K562 (cell line): ENCODE data around the gene RSRP1. TPM values are rescaled to one million over a fixed set of nuclear protein-coding genes. Genes with fewer than 3 reads are reported as not detected.

Experiments
- BDP1 ChIP-seq: IDR thresholded peaks from 3 replicates; pipeline ENCODE4 v1.6.1; 2011; ENCODE audit not compliant: insufficient read length, insufficient read depth
- DNMT1 ChIP-seq: fragments of 450-650 bp; IDR thresholded peaks from 2 replicates; pipeline ENCODE4 v1.6.1; 2016; ENCODE audit warnings: antibody characterized with exemption, mild to moderate bottlenecking
- FOXA3 ChIP-seq, 2 experiments: fragments of 450-650 bp in 1 of 2; sonication (generic) in 1 of 2; formaldehyde crosslinking; IDR thresholded peaks in 1 of 2; conservative IDR thresholded peaks in 1 of 2; 2 replicates each; pipeline versions ENCODE4 v1.4.0 to v1.8.0; 2020 to 2022; ENCODE audit warnings: mild to moderate bottlenecking in 2 of 2, missing genetic modification reagents in 1 of 2
- FOXM1 ChIP-seq, 2 experiments: fragments of 450-650 bp in 1 of 2; sonication (generic) in 1 of 2; formaldehyde crosslinking in 1 of 2; IDR thresholded peaks; 2 replicates each; pipeline versions ENCODE4 v1.6.1 to v1.9.0; 2017 to 2022; ENCODE audit warnings: low read depth in 2 of 2, mild to moderate bottlenecking in 2 of 2, missing genetic modification reagents in 1 of 2, moderate library complexity in 1 of 2
- HCFC1 ChIP-seq: IDR thresholded peaks from 2 replicates; pipeline ENCODE4 v1.6.1; 2012; ENCODE audit warnings: low read depth, low read length, improper control_type of control experiment
- MEF2D ChIP-seq: conservative IDR thresholded peaks from 2 replicates; pipeline ENCODE4 v1.6.1; 2016; ENCODE audit warnings: low read depth, missing genetic modification characterization, missing compliant biosample characterization
- MTA2 ChIP-seq: fragments of 450-650 bp; IDR thresholded peaks from 2 replicates; pipeline ENCODE4 v1.6.1; 2016; ENCODE audit warnings: low read depth
- MXI1 ChIP-seq: IDR thresholded peaks from 2 replicates; pipeline ENCODE4 v1.6.1; 2011; ENCODE audit warnings: low read depth, mild to moderate bottlenecking, improper control_type of control experiment, low read length
- NCOA2 ChIP-seq, 2 experiments: fragments of 450-650 bp; IDR thresholded peaks; 2 replicates each; pipeline ENCODE4 v1.6.1; 2018; ENCODE audit warnings: mild to moderate bottlenecking in 2 of 2, moderate library complexity in 1 of 2; ENCODE audit not compliant: partially characterized antibody in 2 of 2
- PCBP1 ChIP-seq: fragments of 200-400 bp; formaldehyde crosslinking; IDR thresholded peaks from 2 replicates; pipeline ENCODE4 v1.6.1; 2018; ENCODE audit warnings: mild to moderate bottlenecking, low read depth, low read length; ENCODE audit not compliant: poor library complexity, severe bottlenecking
- PPARD ChIP-seq: fragments of 250-450 bp; sonication (Bioruptor Pico); IDR thresholded peaks from 2 replicates; pipeline ENCODE4 v1.8.0; 2022; ENCODE audit warnings: inconsistent platforms, mild to moderate bottlenecking, moderate library complexity
- RBM22 ChIP-seq: fragments of 200-400 bp; formaldehyde crosslinking; IDR thresholded peaks from 2 replicates; pipeline ENCODE4 v1.6.1; 2018; ENCODE audit warnings: low read length, low read depth; ENCODE audit not compliant: poor library complexity, severe bottlenecking
- SMARCA4 ChIP-seq: fragments of 450-650 bp; IDR thresholded peaks from 2 replicates; pipeline ENCODE4 v1.6.1; 2016
- SMARCB1 ChIP-seq: IDR thresholded peaks from 2 replicates; pipeline ENCODE4 v1.6.1; 2011; ENCODE audit warnings: improper control_type of control experiment, low read depth; ENCODE audit not compliant: insufficient read length
- SREBF2 ChIP-seq: sonication (generic); formaldehyde crosslinking; IDR thresholded peaks from 2 replicates; pipeline ENCODE4 v1.4.0; 2020; ENCODE audit warnings: mild to moderate bottlenecking, missing genetic modification reagents
- STAT5B ChIP-seq: fragments of 250-450 bp; sonication (Bioruptor Pico); IDR thresholded peaks from 2 replicates; pipeline ENCODE4 v1.8.0; 2021; ENCODE audit warnings: mild to moderate bottlenecking, inconsistent platforms
- TAF1 ChIP-seq: IDR thresholded peaks from 2 replicates; pipeline ENCODE4 v1.6.1; 2011; ENCODE audit warnings: mild to moderate bottlenecking, low read length, moderate library complexity; ENCODE audit not compliant: insufficient read depth, control insufficient read depth, severe bottlenecking; ENCODE audit errors: extremely low read depth
- TFE3 ChIP-seq: fragments of 450-650 bp; formaldehyde crosslinking; IDR thresholded peaks from 2 replicates; pipeline ENCODE4 v1.4.0; 2020; ENCODE audit warnings: mild to moderate bottlenecking, mixed read lengths
- TGIF2 ChIP-seq: sonication (generic); formaldehyde crosslinking; IDR thresholded peaks from 2 replicates; pipeline ENCODE4 v1.8.1; 2022; ENCODE audit warnings: mild to moderate bottlenecking, missing genetic modification reagents, moderate library complexity
- THAP7 ChIP-seq: fragments of 250-450 bp; sonication (Bioruptor Pico); IDR thresholded peaks from 2 replicates; pipeline ENCODE4 v1.5.0; 2021
- ZNF140 ChIP-seq: fragments of 250-450 bp; sonication (Bioruptor Pico); IDR thresholded peaks from 2 replicates; pipeline ENCODE4 v1.8.0; 2021; ENCODE audit warnings: moderate library complexity, mild to moderate bottlenecking, inconsistent platforms
- ZNF165 ChIP-seq: fragments of 250-450 bp; sonication (Bioruptor Pico); IDR thresholded peaks from 2 replicates; pipeline ENCODE4 v1.4.0; 2020; ENCODE audit warnings: borderline replicate concordance
- ZNF232 ChIP-seq: sonication (generic); formaldehyde crosslinking; IDR thresholded peaks from 2 replicates; pipeline ENCODE4 v1.8.0; 2022; ENCODE audit warnings: mild to moderate bottlenecking, missing genetic modification reagents
- ZNF3 ChIP-seq: fragments of 250-450 bp; sonication (Bioruptor Pico); IDR thresholded peaks from 2 replicates; pipeline ENCODE4 v1.5.0; 2021; ENCODE audit warnings: mild to moderate bottlenecking, moderate library complexity
- ZNF431 ChIP-seq: sonication (generic); formaldehyde crosslinking; IDR thresholded peaks from 2 replicates; pipeline ENCODE4 v1.8.0; 2022; ENCODE audit warnings: mild to moderate bottlenecking, missing genetic modification reagents
- ZNF589 ChIP-seq: fragments of 200-800 bp; sonication (Bioruptor generic); IDR thresholded peaks from 2 replicates; pipeline ENCODE4 v1.6.1; 2016; ENCODE audit warnings: low read depth, missing genetic modification characterization, missing compliant biosample characterization
- ZNF766 ChIP-seq: fragments of 200-800 bp; sonication (Bioruptor generic); conservative IDR thresholded peaks from 2 replicates; pipeline ENCODE4 v1.6.1; 2016; ENCODE audit warnings: missing genetic modification characterization, missing compliant biosample characterization
- polyA plus RNA-seq, 8 experiments: library from polyadenylated mRNA; depleted of rRNA in 4 of 8; stranded (reverse) in 5 of 8; unstranded in 3 of 8; fragments of >200 nt; fragmentation: Nextera tagmentation in 2 of 8; fragmentation: Illumina TruSeq in 1 of 8; extraction: Ambion mirVana in 2 of 8; extraction: Trizol in 1 of 8; gene quantifications; 2 replicates each; pipeline versions ENCODE4 v1.2.1 to v1.2.3, GENCODE V29; 2011 to 2014; ENCODE audit warnings: inconsistent platforms in 1 of 8, missing spikeins in 1 of 8
- total RNA-seq, 7 experiments: library from RNA; depleted of rRNA in 6 of 7; stranded (reverse); fragments of >200 nt in 6 of 7; fragmentation: Illumina TruSeq in 2 of 7; extraction: Trizol in 2 of 7; gene quantifications; 2 replicates each; pipeline versions ENCODE4 v1.2.1 to v1.2.3, GENCODE V29; 2011 to 2021; ENCODE audit warnings: low replicate concordance in 1 of 7

The RSRP1 gene
- total and polyA plus RNA-seq, 9 of the 15 experiments (the other 6 are each of a cell fraction or from before 2014, with no cell fraction given), result 27.2 to 283 (median 146) TPM

DNA sequence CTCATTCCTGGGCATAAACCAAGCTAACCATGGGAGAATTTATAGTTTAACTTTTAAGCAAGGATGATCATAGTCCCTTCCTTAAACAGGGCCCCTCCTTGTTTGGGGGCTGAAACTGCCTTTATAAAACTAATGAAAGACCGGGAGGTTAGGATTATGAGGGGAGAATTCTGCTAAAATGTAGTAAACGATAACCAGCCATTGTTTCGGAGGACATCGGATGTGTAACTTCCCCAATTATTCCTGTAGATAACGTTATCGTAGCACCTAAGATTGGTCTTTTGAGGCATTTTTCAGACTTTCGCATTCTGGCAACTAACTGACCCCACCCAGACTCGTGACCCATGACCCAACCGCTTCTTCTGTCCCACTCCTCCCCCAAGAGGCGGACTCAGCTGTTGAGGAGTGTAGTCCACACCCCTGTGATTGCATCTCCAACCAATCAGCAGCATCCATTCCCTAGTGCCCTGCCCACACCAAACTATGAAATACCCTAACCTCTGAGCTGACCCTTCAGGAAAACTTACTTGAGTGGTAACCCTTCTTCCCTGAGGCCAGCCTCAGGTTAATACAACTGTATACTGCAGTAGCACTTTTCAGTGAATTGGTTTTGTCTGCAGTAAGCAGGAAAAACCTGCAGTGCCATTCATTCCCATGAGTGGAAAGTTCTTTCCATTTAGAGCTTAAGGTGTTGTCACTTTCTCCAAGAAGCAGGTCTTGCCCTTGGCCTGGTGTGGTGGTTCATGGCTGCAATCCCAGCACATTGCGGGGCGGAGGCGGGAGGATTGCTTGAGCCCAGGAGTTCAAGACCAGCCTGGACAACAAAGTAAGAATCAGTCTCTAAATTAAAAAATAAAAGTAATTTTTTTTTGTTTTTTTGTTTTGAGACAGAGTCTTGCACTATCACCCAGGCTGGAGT, 14.1 kb downstream of the RSRP1 start (continued):
- TF ChIP-seq ZNF431 (CRISPR knock-in tag) (no peak), ZNF766 (CRISPR knock-in tag) (peak; percentile 83; the same call in 1 of the 2 replicates), FOXM1 (IDR thresholded peaks at IDR 0.05; ENCODE audit: low read depth) (peak; percentile 89), FOXM1 (CRISPR knock-in tag; IDR thresholded peaks at IDR 0.05; ENCODE audit: low read depth) (peak; percentile 61; the same call in 1 of the 2 replicates), SMARCB1 (no peak), BDP1 (no peak), SMARCA4 (peak; percentile 87), NCOA2 (IDR thresholded peaks at IDR 0.05; ENCODE audit: partially characterized antibody in 2 of 2) (no peak), THAP7 (CRISPR knock-in tag) (0 out of 2 replicates have a peak, but pooled peaks have one; percentile 26), TFE3 (peak; percentile 84), TAF1 (peak; percentile 41), MEF2D (peak; percentile 9; the same call in 1 of the 2 replicates), ZNF232 (CRISPR knock-in tag) (no peak), ZNF3 (CRISPR knock-in tag) (no peak; the same call in 1 of the 2 replicates), ZNF589 (CRISPR knock-in tag) (0 out of 2 replicates have a peak, but pooled peaks have one; percentile 47), ZNF140 (CRISPR knock-in tag) (no peak), MXI1 (no peak), MTA2 (0 out of 2 replicates have a peak, but pooled peaks have one; percentile 21), PCBP1 (no peak), HCFC1 (no peak), PPARD (CRISPR knock-in tag) (no peak), RBM22 (no peak), STAT5B (no peak), ZNF165 (no peak), SREBF2 (no peak), DNMT1 (0 out of 2 replicates have a peak, but pooled peaks have one; percentile 70), TGIF2 (CRISPR knock-in tag) (no peak), FOXA3 (CRISPR knock-in tag; conservative IDR thresholded peaks at IDR 0.05 in 1 of 2, IDR thresholded peaks at IDR 0.05 in 1 of 2) (no peak; a peak in 1 of 4 replicates)
